ENCODE data around the gene JMJD1C.

JMJD1C gene

DNA sequence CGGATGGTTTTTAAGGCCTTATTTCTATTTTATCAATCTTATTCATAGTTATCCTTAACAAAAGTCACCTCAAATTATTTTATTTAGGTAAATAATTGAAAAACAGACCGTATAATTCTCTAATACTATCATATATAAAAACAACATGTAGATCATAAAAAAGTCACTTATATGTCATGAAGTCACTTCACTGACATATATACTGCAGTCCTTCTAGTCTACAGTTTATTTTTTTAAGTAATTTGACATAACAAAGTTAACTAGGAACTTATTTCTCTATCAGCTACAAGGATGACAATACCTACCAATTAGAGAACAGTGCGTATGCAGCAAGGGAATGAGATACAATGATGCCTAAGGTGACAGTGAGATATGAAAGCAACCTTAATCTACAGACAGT lies 26.2 kb downstream of the JMJD1C start:
- in situ Hi-C loops (cut with MboI; ENCODE audit: low sequenced_read_pairs): no loop called here

- in situ Hi-C loops (cut with MboI; ENCODE audit: low sequenced_read_pairs): no loop called here
Observed at GRCh38 chr10:63438506-63439498, 27.0 kb downstream of the JMJD1C start.

- in situ Hi-C loops (cut with MboI; ENCODE audit: low sequenced_read_pairs): no loop called here
Observed at GRCh38 chr10:63437116-63437949, 28.4 kb downstream of the JMJD1C start.

DNA sequence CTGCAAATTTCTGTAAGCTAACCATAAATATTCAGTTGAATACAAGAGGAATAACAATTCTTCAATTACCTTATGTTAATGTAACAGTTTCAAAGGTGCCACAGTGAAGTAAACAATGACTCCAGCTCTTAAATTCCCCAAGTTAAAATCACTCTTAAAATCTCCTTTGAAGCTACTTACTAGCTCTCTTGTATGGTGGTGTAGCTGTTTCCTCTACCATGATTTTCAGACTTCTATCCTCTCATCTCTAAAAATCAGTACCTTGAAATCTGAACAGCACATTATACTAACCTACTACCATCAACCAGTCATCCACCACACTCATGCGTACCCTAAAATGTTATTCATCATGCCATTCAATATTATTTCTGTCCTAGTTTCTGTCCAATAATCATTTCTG lies 29.6 kb downstream of the JMJD1C start:
- in situ Hi-C loops (cut with MboI; ENCODE audit: low sequenced_read_pairs): no loop called here

GRCh38 chr10:63434866-63435854 lies 30.6 kb downstream of the JMJD1C start:
- in situ Hi-C loops (cut with MboI; ENCODE audit: low sequenced_read_pairs): no loop called here

- in situ Hi-C loops (cut with MboI; ENCODE audit: low sequenced_read_pairs): no loop called here
Observed at GRCh38 chr10:63431962-63432797, 33.6 kb downstream of the JMJD1C start.

DNA sequence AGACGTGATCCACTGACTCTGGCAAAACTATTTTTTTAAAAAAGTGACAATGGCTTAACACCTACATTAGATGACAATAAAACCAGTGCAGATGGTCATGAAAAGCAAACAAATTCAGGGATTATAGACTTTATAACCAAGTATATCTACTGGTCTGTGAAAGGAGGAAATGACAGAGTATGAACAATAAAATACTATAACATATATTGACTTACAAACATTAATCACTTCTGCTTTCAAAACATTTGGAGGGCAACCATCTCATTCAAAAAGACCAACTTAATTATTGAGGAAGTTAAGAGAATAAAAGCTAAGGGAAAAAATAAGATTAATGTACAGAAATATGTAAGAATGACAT lies 34.8 kb downstream of the JMJD1C start:
- in situ Hi-C loops (cut with MboI; ENCODE audit: low sequenced_read_pairs): no loop called here

- in situ Hi-C loops (cut with MboI; ENCODE audit: low sequenced_read_pairs): no loop called here
Observed at GRCh38 chr10:63430091-63430998, 35.4 kb downstream of the JMJD1C start.

DNA sequence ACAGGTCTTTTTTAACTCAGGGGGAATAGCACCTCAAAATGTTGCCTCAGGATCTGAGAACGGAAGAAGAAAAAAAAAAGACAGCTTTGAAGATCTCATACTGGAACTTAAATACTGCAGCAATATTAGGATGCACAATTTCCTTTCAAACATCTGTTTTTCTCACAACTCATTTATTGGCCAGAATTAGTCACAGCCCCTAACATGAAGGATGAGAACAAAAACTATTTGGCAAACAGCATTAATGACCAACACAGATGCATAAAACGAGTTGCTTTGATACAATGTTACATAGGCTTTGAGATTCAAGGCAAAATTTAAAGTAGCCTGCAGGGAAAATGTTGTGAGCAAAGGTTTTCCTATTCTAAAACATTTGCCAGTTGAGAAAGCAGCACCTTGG lies 36.5 kb downstream of the JMJD1C start:
- in situ Hi-C loops (cut with MboI; ENCODE audit: low sequenced_read_pairs): no loop called here

DNA sequence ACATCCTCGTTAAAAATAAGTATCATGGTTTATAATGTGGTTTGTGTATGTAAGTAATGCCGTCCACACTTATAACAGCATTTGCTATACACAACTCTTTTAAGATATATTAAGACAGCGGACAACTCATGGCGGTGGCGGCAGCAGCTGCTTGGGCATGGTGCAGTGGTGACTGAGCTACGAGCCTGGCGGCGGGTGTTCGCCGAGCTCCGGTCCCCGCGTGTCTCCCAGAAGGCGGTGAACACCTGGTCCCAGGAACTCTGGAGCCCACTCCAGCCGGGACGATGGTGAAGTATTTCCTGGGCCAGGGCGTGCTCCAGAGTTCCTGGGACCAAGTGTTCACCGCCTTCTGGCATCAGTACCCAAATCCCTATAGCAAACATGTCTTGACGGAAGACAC lies 38.8 kb downstream of the JMJD1C start:
- in situ Hi-C loops (cut with MboI; ENCODE audit: low sequenced_read_pairs): no loop called here

GRCh38 chr10:63425512-63425911 lies 40.3 kb downstream of the JMJD1C start:
- in situ Hi-C loops (cut with MboI; ENCODE audit: low sequenced_read_pairs): no loop called here

DNA sequence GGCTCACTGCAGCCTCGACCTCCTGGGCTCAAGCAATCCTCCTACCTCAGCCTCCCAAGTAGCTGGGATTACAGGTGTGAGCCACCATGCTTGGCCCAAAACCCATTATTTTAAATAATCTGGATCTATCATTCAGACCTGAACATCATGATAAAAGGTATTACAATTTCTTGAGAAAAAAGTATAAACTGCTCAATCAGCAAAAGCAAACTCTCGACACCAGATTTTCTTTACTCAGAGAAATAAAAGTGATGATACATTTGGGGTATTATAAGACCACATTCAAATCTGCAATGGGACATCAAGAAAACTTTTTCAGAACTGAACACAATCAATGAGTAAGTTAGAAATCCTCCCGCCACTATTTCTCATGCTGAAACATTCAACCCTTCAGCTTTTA lies 41.2 kb downstream of the JMJD1C start:
- in situ Hi-C loops (cut with MboI; ENCODE audit: low sequenced_read_pairs): no loop called here

DNA sequence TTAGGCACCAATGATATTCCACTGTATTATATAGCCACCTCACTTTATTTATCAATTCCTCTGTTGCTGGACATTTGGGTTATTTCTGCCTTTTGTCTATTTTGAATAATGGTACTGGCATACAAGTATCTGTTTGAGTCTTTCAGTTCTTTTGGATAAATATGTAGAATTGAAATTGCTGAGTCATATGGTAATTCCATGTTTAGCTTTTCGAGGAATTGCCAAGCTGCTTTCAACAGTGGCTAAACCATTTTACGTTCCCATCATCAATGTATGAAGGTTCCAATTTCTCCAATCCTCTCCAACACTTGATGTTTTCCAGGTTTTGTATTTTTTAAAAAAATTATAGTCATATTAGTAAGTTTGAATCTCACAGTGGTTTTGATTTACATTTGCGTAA lies 42.3 kb downstream of the JMJD1C start:
- in situ Hi-C loops (cut with MboI; ENCODE audit: low sequenced_read_pairs): no loop called here

- in situ Hi-C loops (cut with MboI; ENCODE audit: low sequenced_read_pairs): no loop called here
Observed at GRCh38 chr10:63421591-63421990, 44.2 kb downstream of the JMJD1C start.

GRCh38 chr10:63416376-63416775 lies 49.4 kb downstream of the JMJD1C start:
- in situ Hi-C loops (cut with MboI; ENCODE audit: low sequenced_read_pairs): no loop called here

- in situ Hi-C loops (cut with MboI; ENCODE audit: low sequenced_read_pairs): no loop called here
Observed at GRCh38 chr10:63415640-63416244, 50.0 kb downstream of the JMJD1C start.

- in situ Hi-C loops (cut with MboI; ENCODE audit: low sequenced_read_pairs): no loop called here
Observed at GRCh38 chr10:63414481-63415260, 51.1 kb downstream of the JMJD1C start.

GRCh38 chr10:63413429-63413828 lies 52.3 kb downstream of the JMJD1C start:
- in situ Hi-C loops (cut with MboI; ENCODE audit: low sequenced_read_pairs): no loop called here

Measured in HL-60/S4 treated with phorbol 12-myristate 13-acetate at 8.2 ng/mL for 4 days and 3 days (cell line).